Activated CD4-positive, alpha-beta memory T cell treated with anti-CD3 and anti-CD28 coated beads for 36 hours (primary cell): Measurements from ENCODE around the gene SLC12A5. TPM values are rescaled to one million over a fixed set of nuclear protein-coding genes. Genes with fewer than 3 reads are reported as not detected.

Experiments
- CTCF ChIA-PET: fragments of 350-600 bp; sonication (Branson Sonifier 250); formaldehyde crosslinking; loops from one replicate; lab custom pipeline; 2021; ENCODE audit warnings: antibody characterized with exemption, inconsistent platforms; lab: Charles Lee
- POLR2A ChIA-PET: fragments of 350-600 bp; sonication (Branson Sonifier 250); formaldehyde crosslinking; loops from one replicate; lab custom pipeline; 2021; ENCODE audit warnings: antibody characterized with exemption; lab: Charles Lee
- DNase-seq: peaks from one replicate; pipeline ENCODE4 v3.0.0-alpha.2; 2020
- H3K27ac Mint-ChIP-seq: one replicate; pipeline ENCODE4 v1.8.0; 2021; ENCODE audit warnings: mixed read lengths
- H3K27me3 Mint-ChIP-seq: one replicate; pipeline ENCODE4 v1.8.0; 2021; ENCODE audit warnings: mixed read lengths
- H3K36me3 Mint-ChIP-seq: one replicate; pipeline ENCODE4 v1.8.0; 2021; ENCODE audit warnings: mixed read lengths
- H3K4me1 Mint-ChIP-seq: one replicate; pipeline ENCODE4 v1.8.0; 2021; ENCODE audit warnings: low read depth, mixed read lengths
- H3K4me3 Mint-ChIP-seq: one replicate; pipeline ENCODE4 v1.8.0; 2021; ENCODE audit warnings: mild to moderate bottlenecking, mixed read lengths
- H3K9me3 Mint-ChIP-seq: one replicate; pipeline ENCODE4 v1.8.0; 2021; ENCODE audit warnings: mixed read lengths
- intact Hi-C: fragments of 100-400 bp; cut with micrococcal nuclease; formaldehyde crosslinking; loops from one replicate; pipeline ENCODE4 v1.15.1; 2023
- total RNA-seq, 2 experiments: library from RNA; stranded (reverse); gene quantifications; one replicate each; pipeline ENCODE4 v1.2.3, GENCODE V29; 2021

SLC12A5 gene
- total RNA-seq, 2 experiments from 2014 or later: 0.97 TPM; not detected in 1

- ChIA-PET CTCF (interaction anchor here (1.0 to 6.6 kb wide), 2 partner anchors 11 to 16 kb away, joined by 3 to 36 read pairs; no protein-coding TSS in a partner anchor), POLR2A (no interaction called here)
- Mint-ChIP-seq H3K27me3 (no peaks in the 10 kb centered on the region), H3K27ac (no peak overlapping the region), H3K4me1 (peaks cover 57% of the 10 kb centered on the region), H3K36me3 (no peaks in the 10 kb centered on the region), H3K4me3 (no peak overlapping the region), H3K9me3 (no peaks in the 10 kb centered on the region)
- intact Hi-C loops: no loop called here
- no peak for DNase-seq
Observed at GRCh38 chr20:45998337-45998736, 30.7 kb upstream of the SLC12A5 start.

- Mint-ChIP-seq H3K9me3 (no peaks in the 10 kb centered on the region), H3K36me3 (no peaks in the 10 kb centered on the region), H3K4me3 (no peak overlapping the region), H3K27me3 (no peaks in the 10 kb centered on the region), H3K4me1 (peaks cover 59% of the 10 kb centered on the region), H3K27ac (no peak overlapping the region)
- POLR2A ChIA-PET: no interaction called here
- CTCF ChIA-PET: interaction anchor here (1.0 to 6.6 kb wide), 4 partner anchors 10 to 16 kb away, joined by 3 to 36 read pairs (median 9); no protein-coding TSS in a partner anchor
- intact Hi-C loops: no loop called here
- peak; percentile 63 for DNase-seq
Observed at GRCh38 chr20:45998761-45999160, 30.3 kb upstream of the SLC12A5 start.

- Mint-ChIP-seq H3K9me3 (no peaks in the 10 kb centered on the region), H3K27ac (no peak overlapping the region), H3K4me3 (no peak overlapping the region), H3K27me3 (no peaks in the 10 kb centered on the region), H3K4me1 (peaks cover 67% of the 10 kb centered on the region), H3K36me3 (no peaks in the 10 kb centered on the region)
- POLR2A ChIA-PET: no interaction called here
- intact Hi-C loops: no loop called here
- CTCF ChIA-PET: interaction anchor here (1.1 to 6.6 kb wide), 3 partner anchors 11 to 14 kb away, joined by 3 to 36 read pairs (median 15); no protein-coding TSS in a partner anchor
- no peak for DNase-seq
Observed at GRCh38 chr20:45999557-46000261, 29.3 kb upstream of the SLC12A5 start.

- CTCF ChIA-PET: interaction anchor here (1.7 to 6.6 kb wide), 2 partner anchors 13 kb away, joined by 15 to 36 read pairs; no protein-coding TSS in a partner anchor
- POLR2A ChIA-PET: interaction anchor here (0.6 kb wide), 1 partner anchor 16 kb away, joined by 3 read pairs; no protein-coding TSS in a partner anchor
- intact Hi-C loops: no loop called here
- Mint-ChIP-seq H3K9me3 (no peaks in the 10 kb centered on the region), H3K27ac (no peak overlapping the region), H3K4me1 (peaks cover 68% of the 10 kb centered on the region), H3K4me3 (no peak overlapping the region), H3K27me3 (no peaks in the 10 kb centered on the region), H3K36me3 (no peaks in the 10 kb centered on the region)
- peak; percentile 34 for DNase-seq
Observed at GRCh38 chr20:46000262-46000996, 28.6 kb upstream of the SLC12A5 start.

- no peak overlapping the region for H3K27ac Mint-ChIP-seq
- intact Hi-C loops: no loop called here
- peaks cover 76% of the 10 kb centered on the region for H3K4me1 Mint-ChIP-seq
- ChIA-PET CTCF (interaction anchor here (0.7 to 6.6 kb wide), 4 partner anchors 12 to 39 kb away, joined by 3 to 36 read pairs (median 4); no protein-coding TSS in a partner anchor), POLR2A (no interaction called here)
- no peaks in the 10 kb centered on the region for H3K9me3 Mint-ChIP-seq
- DNase-seq: no peak
- H3K36me3 Mint-ChIP-seq: no peaks in the 10 kb centered on the region
- H3K27me3 Mint-ChIP-seq: peaks cover 2% of the 10 kb centered on the region
- H3K4me3 Mint-ChIP-seq: no peak overlapping the region
Observed at GRCh38 chr20:46001498-46001897, 27.5 kb upstream of the SLC12A5 start.

- Mint-ChIP-seq H3K27ac (no peak overlapping the region), H3K4me1 (peaks cover 76% of the 10 kb centered on the region), H3K27me3 (peaks cover 2% of the 10 kb centered on the region), H3K9me3 (no peaks in the 10 kb centered on the region), H3K4me3 (no peak overlapping the region), H3K36me3 (no peaks in the 10 kb centered on the region)
- ChIA-PET CTCF (interaction anchor here (1.0 to 6.6 kb wide), 3 partner anchors 11 to 15 kb away, joined by 4 to 36 read pairs (median 5); no protein-coding TSS in a partner anchor), POLR2A (no interaction called here)
- DNase-seq: no peak
- intact Hi-C loops: no loop called here
Observed at GRCh38 chr20:46002008-46002407, 27.0 kb upstream of the SLC12A5 start.

- intact Hi-C loops: no loop called here
- H3K27me3 Mint-ChIP-seq: peaks cover 7% of the 10 kb centered on the region
- CTCF ChIA-PET: interaction anchor here (1.6 to 6.6 kb wide), 2 partner anchors 10 to 17 kb away, joined by 23 to 36 read pairs; no protein-coding TSS in a partner anchor
- no peaks in the 10 kb centered on the region for H3K36me3 Mint-ChIP-seq
- no peaks in the 10 kb centered on the region for H3K9me3 Mint-ChIP-seq
- POLR2A ChIA-PET: no interaction called here
- DNase-seq: no peak
- no peak overlapping the region for H3K27ac Mint-ChIP-seq
- H3K4me3 Mint-ChIP-seq: no peak overlapping the region
- H3K4me1 Mint-ChIP-seq: peaks cover 73% of the 10 kb centered on the region
Observed at GRCh38 chr20:46004187-46004586, 24.8 kb upstream of the SLC12A5 start.

GRCh38 chr20:46004889-46005473, 24.0 kb upstream of the SLC12A5 start:
- Mint-ChIP-seq H3K4me1 (peaks cover 70% of the 10 kb centered on the region), H3K27ac (peak overlapping the region; percentile 25), H3K4me3 (peak overlapping the region; percentile 28), H3K36me3 (no peaks in the 10 kb centered on the region), H3K9me3 (no peaks in the 10 kb centered on the region), H3K27me3 (peaks cover 13% of the 10 kb centered on the region)
- POLR2A ChIA-PET: interaction anchor here (1.0 kb wide), 1 partner anchor 70 kb away, joined by 3 read pairs; the partner anchor contains the start of gene PCIF1
- intact Hi-C loops: no loop called here
- CTCF ChIA-PET: interaction anchor here (0.7 to 5.6 kb wide), 3 partner anchors 9 to 35 kb away, joined by 3 to 26 read pairs (median 23); no protein-coding TSS in a partner anchor
- peak; percentile 50 for DNase-seq

GRCh38 chr20:46006022-46006705, 22.9 kb upstream of the SLC12A5 start:
- POLR2A ChIA-PET: no interaction called here
- H3K4me1 Mint-ChIP-seq: peaks cover 68% of the 10 kb centered on the region
- intact Hi-C loops: no loop called here
- H3K9me3 Mint-ChIP-seq: no peaks in the 10 kb centered on the region
- H3K36me3 Mint-ChIP-seq: no peaks in the 10 kb centered on the region
- CTCF ChIA-PET: interaction anchor here (5.6 kb wide), 1 partner anchor 19 kb away, joined by 26 read pairs; no protein-coding TSS in a partner anchor
- H3K27me3 Mint-ChIP-seq: peaks cover 24% of the 10 kb centered on the region
- peak overlapping the region; percentile 9 for H3K27ac Mint-ChIP-seq
- DNase-seq: no peak
- no peak overlapping the region for H3K4me3 Mint-ChIP-seq

- DNase-seq: no peak
- ChIA-PET CTCF (interaction anchor here (5.6 kb wide), 1 partner anchor 20 kb away, joined by 26 read pairs; no protein-coding TSS in a partner anchor), POLR2A (no interaction called here)
- H3K9me3 Mint-ChIP-seq: no peaks in the 10 kb centered on the region
- intact Hi-C loops: no loop called here
- H3K4me1 Mint-ChIP-seq: peaks cover 68% of the 10 kb centered on the region
- H3K4me3 Mint-ChIP-seq: no peak overlapping the region
- H3K27ac Mint-ChIP-seq: no peak overlapping the region
- peaks cover 3% of the 10 kb centered on the region for H3K36me3 Mint-ChIP-seq
- peaks cover 32% of the 10 kb centered on the region for H3K27me3 Mint-ChIP-seq
Observed at GRCh38 chr20:46006964-46007363, 22.1 kb upstream of the SLC12A5 start.

- no peaks in the 10 kb centered on the region for H3K9me3 Mint-ChIP-seq
- ChIA-PET CTCF (interaction anchor here (5.6 kb wide), 1 partner anchor 20 kb away, joined by 26 read pairs; no protein-coding TSS in a partner anchor), POLR2A (no interaction called here)
- peaks cover 3% of the 10 kb centered on the region for H3K36me3 Mint-ChIP-seq
- intact Hi-C loops: no loop called here
- H3K27ac Mint-ChIP-seq: peak overlapping the region; percentile 59
- no peak for DNase-seq
- H3K4me3 Mint-ChIP-seq: no peak overlapping the region
- H3K27me3 Mint-ChIP-seq: peaks cover 38% of the 10 kb centered on the region
- peaks cover 72% of the 10 kb centered on the region for H3K4me1 Mint-ChIP-seq
Observed at GRCh38 chr20:46007671-46008070, 21.3 kb upstream of the SLC12A5 start.
